GM13976 (cell line): ENCODE measurements around the gene GPR87.

ENCODE experiments used
- DNase-seq: peaks from one replicate; pipeline ENCODE4 v3.0.0; 2012; ENCODE audit warnings: low spot score
- CTCF ChIP-seq: IDR thresholded peaks from 2 replicates; pipeline ENCODE4 v1.5.1; 2012; ENCODE audit warnings: borderline replicate concordance, mild to moderate bottlenecking; ENCODE audit not compliant: insufficient read depth; ENCODE audit errors: extremely low read depth, missing control alignments, control extremely low read depth
- in situ Hi-C: fragments of 300-500 bp; cut with MboI; formaldehyde crosslinking; loops from one replicate; pipeline ENCODE4 v1.12.0; 2022; ENCODE audit warnings: low sequenced_read_pairs, mixed read lengths, inconsistent platforms; ENCODE audit not compliant: unreplicated experiment

Gene GPR87

GRCh38 chr3:151319628-151320027 is 3.0 kb upstream of the GPR87 start:
- in situ Hi-C loops, result no loop called here
- no peak for DNase-seq
- no peak for TF ChIP-seq CTCF

- in situ Hi-C loops, result no loop called here
- TF ChIP-seq CTCF, result no peak
- no peak for DNase-seq
Observed at GRCh38 chr3:151318991-151319390, 2.4 kb upstream of the GPR87 start.

DNA sequence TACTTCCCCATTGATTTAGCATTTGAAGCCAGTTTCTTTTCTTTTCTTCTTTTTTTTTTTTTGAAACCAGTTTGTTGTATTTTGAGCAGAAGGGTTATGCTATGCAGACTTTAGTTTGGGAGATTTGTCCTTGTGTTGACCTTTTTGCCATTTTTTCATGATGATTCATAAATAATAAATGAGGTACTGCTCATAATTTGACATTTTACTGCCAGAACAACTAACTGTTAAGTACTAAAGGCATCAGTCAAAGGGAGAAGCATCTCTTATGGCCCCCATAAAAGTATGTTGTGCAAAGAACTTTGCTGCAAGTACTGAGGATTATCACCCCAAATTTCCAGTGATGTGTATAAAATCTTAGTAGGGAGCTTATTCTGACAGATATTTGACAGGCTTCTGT is 1.7 kb upstream of the GPR87 start:
- TF ChIP-seq CTCF, result no peak
- no peak for DNase-seq
- in situ Hi-C loops, result no loop called here

- no peak for DNase-seq
- no peak for TF ChIP-seq CTCF
- in situ Hi-C loops, result no loop called here
Observed at GRCh38 chr3:151315846-151316245, 774 bp downstream of the GPR87 start.

GRCh38 chr3:151315136-151315535 is 1.5 kb downstream of the GPR87 start:
- no peak for DNase-seq
- TF ChIP-seq CTCF, result no peak
- in situ Hi-C loops, result no loop called here

DNA sequence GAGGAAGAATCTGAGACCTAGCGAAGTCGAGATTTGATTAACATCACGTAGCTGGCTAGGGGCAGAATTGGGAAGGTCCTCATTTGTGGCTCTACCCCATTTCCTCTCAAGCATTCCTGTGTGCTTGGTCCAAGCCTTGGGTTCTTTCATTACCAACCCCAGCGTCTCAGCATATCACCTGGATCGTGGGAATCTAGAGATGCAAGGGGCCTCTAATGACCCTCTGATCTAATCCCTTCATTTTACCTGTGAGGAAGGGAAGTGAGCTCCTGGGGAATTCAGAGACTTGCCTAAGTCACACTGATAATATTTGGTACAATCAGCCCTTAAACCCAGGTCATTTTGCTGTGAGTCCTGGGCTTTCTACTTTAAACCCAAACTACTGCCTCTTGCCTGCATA is 2.0 kb downstream of the GPR87 start:
- no peak for TF ChIP-seq CTCF
- DNase-seq, result no peak
- in situ Hi-C loops, result no loop called here

DNA sequence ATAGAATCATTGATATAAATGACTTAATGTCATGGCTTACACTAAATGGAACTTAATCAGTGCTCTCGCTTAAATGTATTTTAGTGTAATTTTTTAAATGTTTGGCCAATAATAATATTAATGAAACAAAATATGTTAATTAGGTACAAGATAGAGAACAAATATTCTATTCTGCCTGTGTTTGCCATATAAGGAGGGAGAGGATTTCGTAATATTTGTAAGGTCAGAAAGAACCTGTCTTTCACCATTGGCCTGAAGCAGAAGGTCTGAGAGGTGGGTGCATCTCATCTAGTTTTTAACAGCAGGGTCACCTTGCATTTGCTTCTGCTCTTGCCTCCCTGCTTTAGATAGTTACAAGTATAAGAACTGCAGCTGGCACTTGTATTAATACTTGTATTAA is 2.5 kb downstream of the GPR87 start:
- in situ Hi-C loops, result no loop called here
- DNase-seq, result no peak
- TF ChIP-seq CTCF, result no peak
